Ishikawa (cell line): Measurements from ENCODE around the gene CCNL2.

Experiments
- CEBPB ChIP-seq: IDR thresholded peaks from 2 replicates; pipeline ENCODE4 v1.6.1; 2012
- CREB1 ChIP-seq: IDR thresholded peaks from 2 replicates; pipeline ENCODE4 v1.6.1; 2012; ENCODE audit warnings: low read depth
- EGR1 ChIP-seq: IDR thresholded peaks from 2 replicates; pipeline ENCODE4 v1.6.1; 2012
- EP300 ChIP-seq: IDR thresholded peaks from 2 replicates; pipeline ENCODE4 v1.6.1; 2012; ENCODE audit warnings: borderline replicate concordance
- FOXM1 ChIP-seq: IDR thresholded peaks from 2 replicates; pipeline ENCODE4 v1.6.1; 2012; ENCODE audit warnings: low read depth, borderline replicate concordance
- MAX ChIP-seq: IDR thresholded peaks from 2 replicates; pipeline ENCODE4 v1.6.1; 2012
- NFIC ChIP-seq: IDR thresholded peaks from 2 replicates; pipeline ENCODE4 v1.6.1; 2012
- RAD21 ChIP-seq: IDR thresholded peaks from 2 replicates; pipeline ENCODE4 v1.6.1; 2012; ENCODE audit warnings: low read depth
- REST ChIP-seq: IDR thresholded peaks from 2 replicates; pipeline ENCODE4 v1.6.1; 2012; ENCODE audit warnings: low read depth, mild to moderate bottlenecking
- TAF1 ChIP-seq: IDR thresholded peaks from 2 replicates; pipeline ENCODE4 v1.6.1; 2012; ENCODE audit warnings: low read depth, mild to moderate bottlenecking
- TCF12 ChIP-seq: IDR thresholded peaks from 2 replicates; pipeline ENCODE4 v1.6.1; 2012; ENCODE audit warnings: low read depth
- TEAD4 ChIP-seq: IDR thresholded peaks from 2 replicates; pipeline ENCODE4 v1.6.1; 2012
- USF1 ChIP-seq: IDR thresholded peaks from 2 replicates; pipeline ENCODE4 v1.6.1; 2012
- YY1 ChIP-seq: IDR thresholded peaks from 2 replicates; pipeline ENCODE4 v1.6.1; 2012; ENCODE audit warnings: low read depth
- ZBTB7A ChIP-seq: IDR thresholded peaks from 2 replicates; pipeline ENCODE4 v1.6.1; 2012; ENCODE audit warnings: low read depth

The CCNL2 gene

GRCh38 chr1:1428174-1428573 lies 29.0 kb upstream of the CCNL2 start:
- no peak for TF ChIP-seq TCF12
- no peak for TF ChIP-seq NFIC
- TF ChIP-seq CREB1, result no peak
- TF ChIP-seq TAF1, result no peak
- TF ChIP-seq EP300, result no peak
- TF ChIP-seq USF1, result no peak
- TF ChIP-seq RAD21, result no peak
- TF ChIP-seq REST, result no peak
- TF ChIP-seq TEAD4, result no peak
- no peak for TF ChIP-seq MAX

- TF ChIP-seq YY1 (no peak), TCF12 (no peak), MAX (no peak), EP300 (no peak), REST (no peak)
Observed at GRCh38 chr1:1427820-1428148, 28.6 kb upstream of the CCNL2 start.

- TF ChIP-seq TAF1 (no peak), ZBTB7A (peak; percentile 62; the same call in 1 of the 2 replicates)
Observed at GRCh38 chr1:1427106-1427819, 28.1 kb upstream of the CCNL2 start.

- no peak for TF ChIP-seq YY1
- TF ChIP-seq RAD21, result no peak
- TF ChIP-seq CREB1, result no peak
- no peak for TF ChIP-seq EGR1
- TF ChIP-seq USF1, result no peak
- TF ChIP-seq MAX, result no peak
- TF ChIP-seq ZBTB7A, result no peak
- TF ChIP-seq TAF1, result no peak
- TF ChIP-seq TEAD4, result no peak
- no peak for TF ChIP-seq FOXM1
- no peak for TF ChIP-seq EP300
- no peak for TF ChIP-seq CEBPB
Observed at GRCh38 chr1:1426496-1427105, 27.5 kb upstream of the CCNL2 start.

GRCh38 chr1:1425753-1426495 lies 26.8 kb upstream of the CCNL2 start:
- TF ChIP-seq TCF12, result no peak
- TF ChIP-seq CEBPB, result no peak
- no peak for TF ChIP-seq YY1

GRCh38 chr1:1425426-1425752 lies 26.3 kb upstream of the CCNL2 start:
- TF ChIP-seq RAD21, result no peak
- TF ChIP-seq FOXM1, result no peak
- no peak for TF ChIP-seq USF1
- no peak for TF ChIP-seq MAX
- no peak for TF ChIP-seq TEAD4
- TF ChIP-seq TCF12, result no peak
- no peak for TF ChIP-seq CREB1
- no peak for TF ChIP-seq CEBPB
